ENCODE results near the gene SMURF1.
"Not testable (repeated sequence)": the region's sequence is repeated elsewhere in the genome, so short reads cannot be mapped to it uniquely, and the experiment has no call there.

SMURF1 gene

DNA sequence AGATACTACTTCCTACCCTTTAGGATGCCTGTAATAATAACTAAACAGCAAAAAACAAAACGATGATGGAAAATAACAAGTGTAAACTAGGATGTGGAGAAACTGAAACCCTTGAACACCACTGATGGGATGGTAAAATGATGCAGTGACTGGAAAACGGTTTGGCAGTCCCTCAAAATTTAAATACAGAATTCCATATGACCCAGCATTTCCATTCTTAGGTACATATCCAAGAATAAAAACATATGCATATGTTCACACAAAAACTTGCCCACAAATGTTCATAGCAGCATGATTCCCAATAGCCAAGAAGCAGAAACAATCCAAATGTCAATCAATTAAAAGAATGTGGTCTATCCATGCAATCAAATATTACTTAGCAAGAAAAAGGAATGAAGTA, 25.8 kb downstream of the SMURF1 start:
- DNase-seq: no peak

DNA sequence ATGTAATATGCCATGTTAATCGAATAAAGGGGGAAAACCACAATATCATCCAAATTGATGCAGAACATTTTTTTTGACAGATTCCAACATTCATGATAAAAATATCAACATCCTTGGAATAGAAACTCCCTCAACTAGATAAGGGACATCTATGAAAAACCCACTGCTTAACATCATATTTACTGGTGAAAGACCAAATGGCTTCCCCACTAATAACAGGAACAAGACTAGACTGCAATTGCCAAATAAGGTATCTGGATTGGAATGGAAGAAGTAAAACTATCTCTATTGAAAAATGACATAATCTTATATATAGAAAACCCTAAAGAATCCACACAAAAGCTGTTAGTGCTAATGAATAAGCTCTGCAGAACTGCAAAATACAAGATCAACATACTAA, 27.8 kb downstream of the SMURF1 start:
- DNase-seq: no peak

DNA sequence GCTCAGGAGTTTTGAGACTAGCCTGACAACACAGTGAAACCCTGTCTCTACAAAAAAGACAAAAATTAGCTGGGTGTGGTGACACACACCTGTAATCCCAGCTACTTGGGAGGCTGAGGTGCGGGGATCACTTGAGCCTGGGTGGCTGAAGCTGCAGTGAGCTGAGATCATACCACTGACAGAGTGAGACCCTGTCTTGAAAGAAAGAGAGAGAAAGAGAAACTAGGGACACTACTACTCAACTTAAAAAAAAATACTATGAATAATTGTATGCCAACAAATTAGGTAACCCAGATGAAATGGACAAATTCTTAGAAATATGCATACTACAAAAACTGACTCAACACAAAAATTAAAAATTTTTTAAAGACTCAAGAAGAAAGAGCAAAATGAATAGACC, 28.5 kb downstream of the SMURF1 start:
- no peak for DNase-seq

DNA sequence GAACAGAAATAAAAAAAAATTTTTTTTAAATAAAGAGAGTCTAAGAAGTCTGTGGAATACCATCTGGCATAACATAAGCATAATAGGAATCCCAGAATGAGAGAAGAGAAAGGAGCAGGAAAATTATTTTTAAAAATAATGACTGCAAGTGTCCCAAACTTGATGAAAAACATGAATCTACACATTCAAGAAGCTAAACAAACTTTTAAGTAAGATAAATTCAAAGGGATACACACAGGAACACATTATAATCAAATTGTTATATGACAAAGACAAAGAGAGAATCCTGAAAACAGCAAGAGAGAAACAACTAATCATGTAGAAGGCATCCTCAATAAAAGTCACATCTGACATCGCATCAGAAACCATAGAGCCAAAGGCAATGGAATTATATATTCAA, 30.9 kb downstream of the SMURF1 start:
- DNase-seq: no peak

DNA sequence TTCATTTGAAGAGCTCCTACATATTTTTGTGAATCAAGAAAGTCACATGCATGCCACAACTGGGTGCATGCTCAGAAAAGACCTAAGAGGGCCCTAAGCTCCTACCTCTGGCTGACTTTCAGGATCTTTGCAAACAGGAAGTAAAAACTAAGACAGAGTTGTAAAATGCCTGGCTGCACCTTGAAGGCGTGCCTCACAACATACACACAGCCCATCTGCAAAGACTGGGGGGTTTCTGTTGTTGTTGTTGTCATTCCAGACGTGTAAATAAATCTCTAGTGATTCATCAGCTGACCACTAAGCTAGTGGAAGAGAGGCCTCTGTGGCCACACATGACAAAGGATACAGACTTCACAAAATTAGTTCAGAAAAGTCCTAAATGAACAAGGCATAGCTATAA, 31.8 kb downstream of the SMURF1 start:
- DNase-seq: no peak

DNA sequence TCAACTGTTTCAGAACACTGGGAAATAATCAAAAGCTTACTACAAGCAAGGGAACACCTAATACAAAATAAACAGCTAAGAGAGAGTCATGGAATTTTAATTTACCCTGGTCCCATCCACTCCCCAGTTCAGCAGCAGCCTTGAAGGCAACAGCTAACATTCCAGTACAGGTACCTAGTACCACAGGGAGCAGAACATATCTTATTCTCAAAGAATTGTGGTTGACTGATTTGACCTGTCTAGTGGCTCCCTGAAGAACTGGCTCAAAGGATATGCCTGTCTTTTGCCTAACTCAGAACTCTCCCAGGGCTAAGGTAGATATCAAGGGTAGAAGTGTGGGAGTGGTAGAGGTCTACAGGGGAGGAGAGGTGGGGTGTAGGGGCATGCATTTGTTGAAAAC, 32.3 kb downstream of the SMURF1 start:
- no peak for DNase-seq

DNA sequence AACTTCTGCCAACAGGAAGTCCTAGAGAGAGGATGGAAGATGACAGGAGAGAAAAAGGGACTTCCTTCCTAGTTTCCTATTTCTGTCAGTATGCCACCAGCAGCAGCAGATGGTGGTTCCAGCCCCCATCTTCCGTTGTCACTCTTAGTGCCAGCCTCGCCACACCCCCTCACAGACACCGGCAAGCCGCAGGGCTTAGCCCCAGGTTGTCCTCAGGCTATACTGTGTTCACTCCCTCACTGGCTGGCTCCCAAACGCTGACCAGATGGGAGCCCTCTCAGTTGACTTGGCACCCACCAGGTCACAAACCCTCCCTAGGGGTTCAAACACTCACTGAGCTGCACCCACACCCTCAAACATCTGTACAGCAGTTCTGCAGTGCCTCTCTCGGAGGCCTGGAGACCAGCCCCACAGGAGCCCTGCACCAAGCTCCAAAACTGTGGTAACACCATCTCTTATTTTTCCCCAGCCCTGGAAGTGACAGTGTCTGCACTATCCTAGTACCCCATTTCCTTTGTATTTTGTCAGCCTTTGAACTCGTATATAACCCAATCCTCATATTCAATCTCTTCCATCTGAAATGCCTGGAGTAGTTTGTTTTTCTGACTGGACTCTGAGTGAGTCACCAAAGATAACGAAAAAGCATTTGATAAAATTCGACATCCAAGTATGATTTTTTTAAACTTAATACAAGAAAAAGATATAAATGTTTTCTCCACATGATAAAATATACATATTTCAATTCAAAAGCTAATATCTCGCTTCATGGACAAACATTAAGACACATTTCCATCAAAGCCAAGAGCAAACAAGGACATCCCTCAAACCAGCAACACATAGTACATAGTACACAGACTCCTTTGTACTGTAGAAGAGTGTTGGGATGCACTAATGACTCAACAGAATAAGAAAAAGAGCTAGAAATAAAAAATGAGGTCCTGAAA, 34.5 kb downstream of the SMURF1 start:
- DNase-seq: no peak

DNA sequence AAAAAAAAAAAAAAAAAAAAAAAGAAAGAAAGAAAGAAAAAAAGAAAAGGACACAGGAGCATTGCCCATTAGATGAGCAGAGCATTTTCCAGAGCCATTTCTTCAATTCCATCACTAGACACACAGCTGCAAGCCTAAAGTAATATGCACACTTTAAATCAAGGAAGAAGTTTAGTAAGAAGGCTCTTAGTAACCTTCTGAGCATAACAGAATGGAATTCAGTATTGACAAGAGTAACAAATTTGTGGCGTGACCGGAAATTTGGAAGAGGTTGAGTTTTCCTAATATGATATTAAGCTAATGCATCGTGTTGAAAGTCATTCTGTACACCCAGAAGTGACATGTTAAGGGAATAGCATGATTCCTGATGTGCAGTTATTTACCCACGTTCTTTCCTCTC, 35.3 kb downstream of the SMURF1 start:
- no peak for DNase-seq

DNA sequence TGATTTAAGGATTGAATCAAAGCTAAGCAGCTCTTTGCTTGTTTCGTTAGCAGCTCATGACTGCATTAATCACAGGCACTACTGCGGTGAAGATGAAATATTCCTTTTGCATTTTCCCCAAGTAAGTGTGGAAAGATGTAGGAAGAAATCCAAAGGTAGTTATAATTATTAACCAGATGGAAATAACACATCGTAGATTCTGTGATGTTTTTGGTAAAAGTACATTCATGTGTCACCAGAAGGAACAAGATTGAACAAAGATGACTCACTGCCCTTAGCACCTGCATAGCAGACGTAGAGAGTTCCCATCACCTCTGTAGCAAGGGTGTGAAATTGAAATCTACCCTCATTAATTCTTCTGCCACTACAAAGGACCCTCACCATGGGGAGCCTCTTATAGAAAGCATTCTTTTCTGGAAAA, 37.1 kb downstream of the SMURF1 start:
- DNase-seq: no peak

DNA sequence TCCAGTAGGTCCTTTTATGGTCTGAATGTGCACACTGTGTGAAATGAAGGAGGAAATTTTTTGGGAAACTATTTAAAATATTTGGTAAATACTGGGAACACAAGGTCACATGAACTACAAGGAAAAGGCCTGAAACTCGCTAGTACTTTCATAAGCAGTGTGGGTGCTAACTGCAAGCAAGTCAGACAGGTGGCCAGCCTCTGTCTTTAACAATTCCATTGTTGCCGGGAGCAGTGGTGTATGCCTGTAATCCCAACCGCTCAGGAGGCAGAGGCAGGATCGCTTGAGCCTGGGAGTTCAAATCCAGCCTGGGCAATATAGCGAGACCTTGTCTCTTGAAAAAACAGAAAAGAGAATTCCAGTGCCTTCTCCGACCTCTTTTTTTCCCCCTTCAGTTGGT, 37.5 kb downstream of the SMURF1 start:
- no peak for DNase-seq

DNA sequence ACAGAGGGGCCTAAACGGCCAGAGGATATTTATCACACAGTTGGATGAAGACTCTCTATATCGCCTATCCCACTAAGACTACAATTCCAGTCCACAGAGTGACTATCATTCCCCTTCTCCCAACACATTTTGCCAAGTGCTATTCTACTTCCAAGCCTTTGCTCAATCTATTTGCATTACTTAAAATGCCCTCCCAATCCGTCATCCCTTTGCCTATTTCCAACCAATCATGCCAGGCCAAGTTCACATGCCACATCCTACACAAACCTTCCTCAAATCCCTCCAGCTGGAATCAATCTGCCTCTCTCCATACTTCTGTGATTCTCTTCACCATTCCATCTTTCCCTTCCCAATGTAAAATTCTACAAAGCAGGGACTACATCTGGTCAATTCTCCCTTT, 38.2 kb downstream of the SMURF1 start:
- no peak for DNase-seq

DNA sequence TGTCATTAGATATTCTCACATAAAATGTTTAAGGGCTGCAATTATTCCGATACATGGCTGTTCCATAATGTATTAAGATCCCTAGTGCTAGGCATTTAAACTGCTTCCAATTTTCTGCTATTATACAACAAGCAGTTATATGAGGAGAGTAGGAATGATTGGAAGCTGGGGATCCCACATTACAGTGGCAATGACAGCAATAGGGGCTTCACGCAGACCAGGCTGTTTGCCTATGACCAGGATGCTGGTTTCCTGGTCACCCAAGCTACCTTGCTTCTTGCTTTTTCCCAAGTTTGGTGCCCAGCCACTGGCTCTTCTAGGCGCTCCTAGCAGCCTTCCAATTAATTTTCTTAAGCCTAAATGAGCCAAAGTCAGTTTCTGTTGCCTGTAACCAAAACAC, 39.3 kb downstream of the SMURF1 start:
- DNase-seq: no peak

DNA sequence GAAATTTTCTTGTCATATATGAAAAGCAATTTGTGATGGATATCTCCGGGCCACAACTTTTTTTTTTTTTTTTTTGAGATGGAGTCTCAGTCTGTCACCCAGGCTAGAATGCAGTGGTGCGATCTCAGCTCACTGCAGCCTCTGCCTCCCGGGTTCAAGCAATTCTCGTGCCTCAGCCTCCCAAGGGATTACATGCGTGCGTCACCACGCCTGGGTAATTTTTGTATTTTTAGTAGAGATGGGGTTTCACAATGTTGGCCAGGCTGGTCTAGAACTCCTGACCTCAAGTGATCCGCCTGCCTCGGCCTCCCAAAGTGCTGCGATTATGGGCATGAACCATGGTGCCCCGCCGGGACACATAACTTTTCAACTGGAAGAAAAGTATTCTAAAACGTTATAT, 40.1 kb downstream of the SMURF1 start:
- not testable (repeated sequence) for DNase-seq

DNA sequence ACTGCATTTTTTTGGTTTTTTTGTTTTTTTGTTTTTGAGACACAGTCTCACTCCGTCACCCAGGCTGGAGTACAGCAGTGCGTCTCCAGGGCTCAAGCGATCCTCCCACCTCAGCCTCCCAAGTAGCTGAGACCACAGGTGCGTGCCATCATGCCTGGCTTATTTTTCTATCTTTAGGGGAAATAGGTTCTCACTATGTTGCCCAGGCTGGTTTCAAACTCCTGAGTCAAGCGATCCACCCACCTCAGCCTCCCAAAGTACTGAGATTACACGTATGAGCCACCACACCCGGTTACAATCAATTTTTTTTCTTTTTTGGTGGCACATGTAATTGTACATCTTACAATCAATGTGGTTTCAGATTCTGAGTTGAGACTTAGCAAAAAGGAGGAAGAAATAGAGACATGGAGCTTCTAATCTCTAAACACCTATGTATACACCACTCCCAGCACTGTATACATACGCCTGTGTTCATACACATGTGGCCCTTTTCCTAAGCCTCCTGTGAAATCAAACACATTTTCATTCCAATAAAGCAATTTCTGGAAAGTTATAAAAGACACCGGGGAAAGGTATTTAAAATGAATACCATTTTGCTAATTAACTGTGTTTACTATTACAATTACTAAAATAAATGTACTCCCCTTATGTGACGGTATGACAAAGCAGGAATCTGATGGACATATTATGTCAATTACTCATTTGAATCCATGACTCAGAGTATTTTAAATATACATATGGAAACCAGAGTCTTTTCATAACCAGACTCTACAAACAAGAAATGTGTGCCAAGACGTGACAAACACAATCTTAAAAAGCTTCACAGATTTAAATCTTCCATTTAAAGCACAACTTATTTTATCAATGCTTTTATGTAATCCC, 40.9 kb downstream of the SMURF1 start:
- DNase-seq: peak; percentile 63

DNA sequence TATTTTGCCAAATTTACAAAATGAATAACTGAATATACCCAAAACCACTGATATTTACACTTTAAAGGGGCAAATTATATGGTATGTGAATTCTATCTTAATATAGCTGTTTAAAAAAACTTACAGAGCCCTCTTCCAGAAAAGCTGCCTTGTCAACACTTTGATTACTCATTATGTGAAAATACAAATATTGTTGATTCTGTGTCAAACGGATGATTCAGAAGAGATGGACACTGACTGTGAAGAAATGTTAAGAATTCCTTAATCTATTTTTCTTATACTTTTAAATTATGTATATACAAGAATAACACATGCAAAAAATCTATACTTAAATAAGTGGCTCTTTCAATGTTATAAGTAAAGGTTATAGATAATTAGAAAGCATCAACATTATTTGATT, 41.5 kb downstream of the SMURF1 start:
- DNase-seq: no peak

DNA sequence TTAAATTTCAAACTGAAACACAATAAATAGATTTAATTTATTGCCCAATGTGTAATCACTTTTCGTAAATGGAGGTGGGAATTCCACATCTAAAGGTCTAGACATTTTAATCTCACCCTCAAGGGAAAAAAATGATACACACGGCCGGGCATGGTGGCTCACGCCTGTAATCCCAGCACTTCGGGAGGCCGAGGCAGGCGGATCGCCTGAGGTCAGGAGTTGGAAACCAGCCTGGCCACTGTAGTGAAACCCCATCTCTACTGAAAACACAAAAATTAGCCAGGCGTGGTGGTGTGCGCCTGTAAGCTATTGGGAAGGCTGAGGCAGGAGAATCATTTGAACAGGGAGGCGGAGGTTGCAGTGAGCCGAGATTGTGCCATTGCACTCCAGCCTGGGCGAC, 42.4 kb downstream of the SMURF1 start:
- DNase-seq: not testable (repeated sequence)

DNA sequence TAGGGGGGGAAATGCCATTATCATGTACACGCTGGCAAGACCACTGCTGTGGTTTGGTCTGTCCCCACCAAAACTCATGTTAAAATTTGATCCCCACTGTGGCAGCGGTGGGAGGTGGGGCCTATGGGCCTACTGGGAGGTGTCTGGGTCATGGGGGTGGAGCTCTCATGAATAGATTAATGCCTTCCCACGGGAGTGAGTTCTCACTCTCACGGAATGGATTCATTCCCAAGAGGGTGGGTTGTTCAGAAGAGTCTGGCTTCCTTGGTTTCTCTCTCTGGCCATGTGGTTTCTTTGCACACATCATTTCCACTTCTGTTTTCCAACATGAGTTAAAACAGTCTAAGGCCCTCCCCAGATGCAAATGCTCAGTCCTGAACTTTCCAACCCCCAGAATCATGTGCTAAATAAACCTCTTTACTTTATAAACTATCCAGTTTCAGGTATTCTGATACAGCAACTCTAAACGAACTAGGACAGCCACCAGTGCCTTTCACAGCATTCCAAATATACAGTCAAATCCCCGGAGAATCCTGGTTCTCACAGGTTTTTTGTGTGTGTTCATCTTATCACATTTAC, 44.3 kb downstream of the SMURF1 start:
- no peak for DNase-seq

DNA sequence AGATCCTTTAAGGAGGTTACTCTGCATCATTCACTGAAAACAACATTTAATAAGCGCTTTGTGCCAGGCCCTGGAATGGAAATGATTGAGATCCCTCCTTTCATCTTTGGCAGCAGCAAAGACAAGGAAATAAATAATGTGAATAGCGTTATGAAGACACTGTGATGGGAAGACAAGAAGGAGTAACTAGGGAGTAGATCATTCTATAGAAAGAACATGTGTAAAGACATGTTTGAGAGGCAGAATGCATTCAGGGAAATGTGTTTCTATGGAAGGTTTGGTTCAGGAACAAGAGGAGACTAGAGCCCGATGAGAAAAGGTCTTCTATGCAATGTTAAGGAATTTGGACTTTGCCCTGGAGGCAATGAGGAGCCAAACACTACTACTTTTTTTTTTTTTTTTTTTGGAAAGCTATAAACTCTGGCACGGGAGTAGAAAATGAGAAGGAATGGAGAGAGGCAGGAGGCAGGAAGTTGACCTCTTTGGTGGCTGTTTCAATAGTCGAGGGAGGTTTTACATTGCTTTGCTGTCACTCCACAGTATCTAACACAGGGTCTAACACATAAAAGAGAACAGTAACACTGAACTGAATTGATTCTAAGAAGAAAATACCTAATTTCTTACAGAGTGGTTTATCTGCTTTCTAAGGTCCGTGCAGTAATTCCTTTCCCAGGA, 44.9 kb downstream of the SMURF1 start:
- no peak for DNase-seq

DNA sequence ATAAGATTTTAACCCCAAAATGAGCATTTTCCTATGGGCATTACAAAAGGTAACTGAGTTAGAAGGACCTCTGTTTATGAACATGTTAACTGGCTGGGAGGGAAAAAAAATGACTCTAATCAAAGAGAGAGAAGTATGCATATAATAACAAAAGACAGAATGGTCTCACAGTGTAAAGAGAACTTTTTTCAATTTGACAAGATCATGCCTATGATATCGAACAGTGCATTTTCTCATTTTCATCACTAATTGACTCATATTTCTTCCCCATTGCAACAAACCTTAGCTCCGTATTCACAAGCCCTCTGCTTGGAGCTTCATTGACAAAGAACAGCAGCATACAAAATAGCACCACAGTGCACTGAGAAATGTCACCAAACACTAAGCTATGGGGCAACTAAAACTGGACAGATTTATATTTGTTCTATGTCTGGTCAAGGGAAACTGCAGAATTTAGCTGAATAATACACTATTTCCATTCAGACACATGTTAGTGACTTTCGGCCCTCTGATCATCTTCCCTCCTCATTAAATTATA, 45.6 kb downstream of the SMURF1 start:
- DNase-seq: no peak

DNA sequence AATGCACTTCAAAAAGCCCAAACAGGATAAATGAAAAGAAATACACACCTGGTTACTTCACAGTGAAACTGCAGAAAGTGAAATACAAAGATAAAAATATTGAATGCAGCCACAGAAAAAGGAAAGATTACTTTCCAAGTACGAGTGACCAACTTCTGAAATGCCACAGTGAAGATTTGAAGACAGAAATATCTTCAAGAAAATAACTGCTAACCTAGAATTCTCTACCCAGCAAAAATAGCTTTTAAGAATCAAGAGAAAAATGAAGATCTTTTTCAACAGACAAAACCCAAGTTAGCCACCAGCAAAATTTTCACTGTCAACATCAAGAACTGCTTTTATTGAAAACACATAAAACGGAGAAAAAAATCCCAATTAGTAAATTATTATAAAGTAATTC, 46.2 kb downstream of the SMURF1 start:
- no peak for DNase-seq

DNA sequence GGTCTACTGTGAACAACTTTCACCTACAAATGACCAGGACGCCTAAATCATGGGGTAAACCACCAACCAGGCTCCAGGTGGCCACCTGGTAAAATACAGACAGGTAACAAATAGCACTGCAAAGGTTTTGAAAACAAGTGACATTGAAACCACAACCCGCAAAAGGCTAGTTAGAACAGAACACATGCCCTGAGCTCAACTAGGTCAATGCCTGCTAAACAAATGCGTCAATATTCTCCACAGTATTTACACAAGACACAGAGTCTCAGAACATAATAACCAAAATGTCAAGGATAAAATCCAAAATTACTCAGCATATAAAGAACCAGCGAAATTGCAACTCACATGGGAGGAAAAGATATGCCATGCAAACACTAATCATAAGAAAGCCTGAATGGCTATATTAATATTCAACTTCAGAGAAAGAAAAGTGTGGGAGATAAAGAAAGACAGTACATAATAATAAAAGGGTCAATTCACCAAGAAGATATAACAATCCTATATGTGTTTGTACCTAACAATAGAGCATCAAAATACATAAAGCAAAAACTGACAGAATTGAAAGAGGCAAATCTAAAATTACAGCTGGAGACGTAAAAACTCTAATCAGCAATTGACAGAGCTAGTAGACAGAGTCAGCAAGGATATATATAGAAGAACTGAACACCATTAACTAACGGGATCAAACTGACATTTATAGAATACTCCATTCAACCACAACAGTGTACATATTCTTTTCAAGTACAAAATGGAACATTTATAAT, 47.6 kb downstream of the SMURF1 start:
- DNase-seq: no peak

DNA sequence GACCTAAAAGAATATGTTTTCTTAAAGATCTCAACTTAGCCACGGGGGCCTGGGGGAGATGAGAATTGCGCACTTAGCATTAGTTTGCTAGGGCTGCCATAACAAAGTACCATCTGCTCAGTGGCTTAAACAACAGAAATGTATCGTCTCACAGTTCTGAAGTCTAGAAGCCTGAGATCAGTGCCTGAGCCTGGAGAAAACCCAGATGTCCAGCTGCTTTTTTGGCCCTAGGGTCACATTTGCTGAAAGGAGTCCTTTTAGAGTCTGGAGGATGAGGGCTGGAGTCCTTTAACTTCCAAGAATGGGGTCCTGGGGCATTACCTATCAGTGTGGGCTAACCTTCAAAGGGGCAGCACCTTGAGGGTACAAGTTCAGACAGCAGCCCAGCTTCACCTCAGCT, 48.2 kb downstream of the SMURF1 start:
- no peak for DNase-seq

All from activated naive CD4-positive, alpha-beta T cell treated with Interleukin-2 at 50 U/mL for 16 hours (primary cell).